Measurements from ENCODE around the gene SELENON.

GRCh38 chr1:25833158-25833557 lies 33.2 kb downstream of the SELENON start:
- no peak for TF ChIP-seq MAX (IDR thresholded peaks at IDR 0.05)
- TF ChIP-seq EP300 (IDR thresholded peaks at IDR 0.05; ENCODE audit: borderline replicate concordance) = no peak
- no peak for TF ChIP-seq RAD21 (IDR thresholded peaks at IDR 0.05; ENCODE audit: low read depth)
- no peak for TF ChIP-seq FOXM1 (IDR thresholded peaks at IDR 0.05; ENCODE audit: borderline replicate concordance, low read depth)
- TF ChIP-seq CREB1 (IDR thresholded peaks at IDR 0.05; ENCODE audit: low read depth) = no peak
- no peak for TF ChIP-seq REST (IDR thresholded peaks at IDR 0.05; ENCODE audit: low read depth)
- TF ChIP-seq USF1 (IDR thresholded peaks at IDR 0.05) = no peak
- TF ChIP-seq CEBPB (IDR thresholded peaks at IDR 0.05) = no peak
